NCI-H1436 (cell line): ENCODE measurements around the gene PLBD1.

Source experiments
- DNase-seq: peaks from one replicate; lab custom pipeline; 2025; lab: John Stamatoyannopoulos, UW

PLBD1 gene

GRCh38 chr12:14570231-14570630, 2.5 kb upstream of the PLBD1 start:
- DNase-seq = no peak

DNA sequence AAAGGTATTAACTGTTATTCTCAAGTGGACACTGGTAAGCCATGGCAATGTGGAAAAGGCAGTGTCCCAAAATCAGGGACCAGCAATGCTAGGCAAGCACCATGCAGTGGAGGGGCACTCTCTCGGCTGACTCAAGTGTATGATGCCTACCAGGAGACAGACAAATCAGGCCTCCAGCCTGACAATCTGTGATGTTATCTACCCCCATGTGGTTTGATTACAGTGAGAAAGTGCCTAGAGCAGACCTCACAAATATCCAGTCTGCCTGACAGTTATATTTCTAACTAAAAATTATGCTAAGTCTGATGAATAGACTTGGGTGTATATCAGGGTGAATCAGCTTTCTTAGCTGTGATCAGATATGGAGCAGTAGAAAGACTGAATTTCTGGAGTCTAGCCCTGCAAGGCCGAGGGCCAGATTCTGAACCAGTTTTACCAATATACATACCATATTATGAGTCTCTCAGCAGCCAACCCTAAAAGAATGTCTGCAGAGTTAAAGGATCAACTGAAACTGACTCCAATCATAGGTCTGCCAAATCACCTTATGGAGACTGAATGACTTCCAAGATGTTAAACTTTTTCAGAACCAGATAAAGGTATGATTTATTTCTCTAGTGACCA, 3.2 kb downstream of the PLBD1 start:
- DNase-seq = no peak

- DNase-seq = no peak
Observed at GRCh38 chr12:14563046-14563445, 4.6 kb downstream of the PLBD1 start.

GRCh38 chr12:14562279-14562678, 5.4 kb downstream of the PLBD1 start:
- DNase-seq = no peak

DNA sequence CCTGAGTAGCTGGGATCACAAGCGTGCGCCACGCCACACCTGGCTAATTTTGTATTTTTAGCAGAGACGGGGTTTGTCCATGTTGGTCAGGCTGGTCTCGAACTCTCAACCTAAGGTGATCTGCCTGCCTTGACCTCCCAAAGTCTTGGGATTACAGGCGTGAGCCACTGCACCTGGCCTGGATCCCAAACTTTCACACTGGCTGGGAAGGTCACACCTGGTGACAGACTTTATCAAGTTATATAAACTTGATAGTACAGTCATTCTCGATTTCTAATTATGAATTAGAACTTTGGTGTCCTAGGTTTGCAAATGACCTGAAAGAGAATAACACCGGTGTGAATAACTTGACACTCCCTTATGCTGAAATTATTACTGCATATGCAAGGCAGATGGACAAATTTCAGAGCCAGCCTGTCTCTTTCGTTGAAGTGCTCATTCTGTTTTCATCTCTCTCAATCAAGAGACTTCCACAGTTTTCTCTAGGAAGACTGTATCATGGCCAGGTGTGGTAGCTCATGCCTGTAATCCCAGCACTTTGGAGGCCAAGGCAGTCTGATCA, 5.9 kb downstream of the PLBD1 start:
- no peak for DNase-seq

- no peak for DNase-seq
Observed at GRCh38 chr12:14560904-14561574, 6.6 kb downstream of the PLBD1 start.

GRCh38 chr12:14558473-14558959, 9.2 kb downstream of the PLBD1 start:
- no peak for DNase-seq

- no peak for DNase-seq
Observed at GRCh38 chr12:14557966-14558365, 9.7 kb downstream of the PLBD1 start.

DNA sequence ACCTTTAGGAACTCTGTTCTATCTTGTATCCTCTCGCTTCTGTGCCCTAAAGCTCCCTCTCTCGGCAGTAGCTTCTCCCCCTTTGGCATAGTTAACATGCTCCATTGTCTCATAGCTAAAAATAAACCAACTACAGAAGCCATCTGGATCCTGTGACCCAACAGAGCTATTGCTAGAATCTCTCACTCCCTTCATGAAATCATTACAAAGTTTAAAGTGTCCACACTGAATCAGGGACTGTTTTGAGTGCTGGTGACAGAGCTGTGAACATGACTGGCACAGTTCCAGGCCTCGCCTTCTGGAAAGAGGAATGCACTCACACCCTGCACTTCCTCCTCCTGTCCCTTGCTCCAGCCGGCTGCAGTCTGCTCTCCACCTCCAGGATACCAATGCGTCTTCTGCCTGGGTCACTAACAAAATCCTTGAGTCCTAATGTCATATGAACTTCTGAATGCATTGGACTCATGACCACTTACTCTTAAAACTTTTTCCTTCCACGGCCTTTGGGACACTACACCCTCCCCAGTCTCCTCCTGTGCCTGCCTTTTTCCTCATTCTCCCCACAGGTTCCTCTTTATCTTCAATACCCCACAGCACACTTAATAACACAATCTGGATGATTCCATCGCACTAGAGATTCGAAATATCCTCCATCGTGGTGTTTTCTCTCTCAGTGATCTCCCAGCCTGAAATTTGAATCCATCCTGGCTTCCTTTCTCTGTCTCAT, 13.2 kb downstream of the PLBD1 start:
- DNase-seq = no peak

GRCh38 chr12:14548609-14549008, 19.1 kb downstream of the PLBD1 start:
- DNase-seq = no peak

GRCh38 chr12:14547571-14547970, 20.1 kb downstream of the PLBD1 start:
- no peak for DNase-seq

GRCh38 chr12:14545144-14546124, 22.2 kb downstream of the PLBD1 start:
- DNase-seq = no peak

- DNase-seq = no peak
Observed at GRCh38 chr12:14540801-14541462, 26.8 kb downstream of the PLBD1 start.

- no peak for DNase-seq
Observed at GRCh38 chr12:14537088-14537487, 30.6 kb downstream of the PLBD1 start.

DNA sequence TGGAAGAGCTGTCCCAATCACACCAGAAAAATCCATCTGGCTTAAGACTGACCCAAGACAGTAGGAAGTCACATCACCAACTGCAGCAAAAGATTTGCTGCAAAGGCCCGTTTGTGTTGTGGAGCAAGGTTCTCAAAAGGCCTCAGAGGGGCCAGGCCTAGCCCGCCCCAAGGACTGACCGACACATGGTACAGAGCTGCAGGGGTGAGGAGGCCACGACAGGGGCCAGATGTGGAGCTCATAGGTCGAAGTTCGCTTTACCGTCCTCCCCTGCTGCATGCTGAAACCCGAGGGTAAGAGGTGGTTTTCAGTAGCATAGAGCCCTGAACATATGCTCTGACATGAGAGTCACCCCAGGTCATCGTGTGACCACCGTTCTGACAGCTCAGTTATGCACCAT, 35.5 kb downstream of the PLBD1 start:
- no peak for DNase-seq

DNA sequence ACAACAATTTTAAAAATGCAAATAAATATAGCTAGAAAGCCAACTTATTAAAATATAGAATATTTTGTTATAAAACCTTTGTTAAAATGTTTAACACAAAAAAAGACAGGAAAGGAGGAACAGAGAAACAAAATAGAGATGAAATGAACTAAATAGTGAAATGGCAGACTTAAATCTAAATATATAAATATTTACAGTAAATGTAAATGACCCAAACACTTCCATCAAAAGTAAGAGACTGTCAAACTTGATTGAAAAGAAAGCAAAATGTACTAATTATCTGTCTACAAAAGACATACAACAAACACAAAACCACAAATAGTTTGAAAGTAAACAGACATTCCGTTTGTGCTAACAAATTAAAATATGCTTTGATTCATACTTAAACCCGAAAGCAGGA, 41.7 kb downstream of the PLBD1 start:
- DNase-seq = no peak

GRCh38 chr12:14521822-14522221, 45.9 kb downstream of the PLBD1 start:
- DNase-seq = no peak

DNA sequence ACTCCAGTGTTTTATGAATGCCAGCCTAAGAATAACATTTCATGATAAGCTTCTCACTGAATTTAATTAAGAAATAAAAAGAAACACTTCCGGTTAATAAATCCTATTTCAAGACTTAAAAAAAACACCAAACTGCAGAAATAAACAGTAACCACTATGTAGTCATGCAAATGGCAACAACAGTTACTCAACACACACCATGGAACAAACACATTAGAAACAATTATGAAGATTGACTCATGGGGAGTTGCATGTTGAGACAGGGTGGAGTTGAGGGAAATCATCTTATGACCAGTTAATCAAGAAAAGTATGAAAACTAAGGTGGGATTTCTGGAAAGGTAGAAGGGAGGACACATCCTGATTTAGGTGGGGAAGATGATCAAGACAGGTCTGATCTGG, 52.7 kb downstream of the PLBD1 start:
- DNase-seq = no peak

- no peak for DNase-seq
Observed at GRCh38 chr12:14514154-14514842, 53.4 kb downstream of the PLBD1 start.

GRCh38 chr12:14510574-14510973, 57.1 kb downstream of the PLBD1 start:
- DNase-seq = no peak
